K562 (cell line): ENCODE data around the gene FASTKD2. TPM values are rescaled to one million over a fixed set of nuclear protein-coding genes. Genes with fewer than 3 reads are reported as not detected.

Experiments used
- ATAC-seq: fragments of 200-7000 bp; cut with Tn5 transposase; 3 replicates; pipeline ENCODE4 v1.9.1; 2020; ENCODE audit warnings: moderate library complexity
- BruUV-seq: library from RNA; stranded (reverse); fragments of 400-500 nt; replicated peaks from 2 replicates; lab custom pipeline; 2021; lab: Mats Ljungman, UMichigan
- CTCF ChIA-PET: fragments of 300-600 bp; formaldehyde crosslinking; extraction: SDS; loops from one replicate; lab custom pipeline; 2021; ENCODE audit warnings: low intra/inter-chr PET ratio; lab: Yijun Ruan, JAX
- POLR2A ChIA-PET: fragments of 300-600, 350-650 bp; sonication (Branson Sonifier 250); formaldehyde crosslinking; extraction: SDS; loops from one replicate; lab custom pipeline; 2021; ENCODE audit warnings: antibody characterized with exemption, inconsistent platforms; lab: Yijun Ruan, JAX
- DNase-seq, 4 experiments: peaks; one replicate each; pipeline versions ENCODE4 v3.0.0 to v3.0.0-alpha.2; 2011 to 2018; ENCODE audit warnings: low spot score in 3 of 4, mixed read lengths in 3 of 4; ENCODE audit errors: extremely low read depth in 1 of 4
- FAIRE-seq: peaks from 2 replicates; lab custom pipeline; 2011; peaks lifted over from hg19 to GRCh38; lab: Jason Lieb, UNC
- H2AFZ ChIP-seq: 2 replicates; pipeline ENCODE4 v1.6.0; 2011; ENCODE audit warnings: low read depth, low read length, control low read depth, inconsistent platforms
- H3K27ac ChIP-seq: fragments of 200-600 bp; 3 replicates; pipeline ENCODE4 v1.8.0; 2011; ENCODE audit warnings: low read depth, mild to moderate bottlenecking, control low read depth, inconsistent platforms, low read length, moderate library complexity, mixed read lengths; ENCODE audit errors: extremely low read depth
- H3K27me3 ChIP-seq, 2 experiments: fragments of 300-600 bp in 1 of 2; 2 replicates in 1 of 2; 3 replicates in 1 of 2; pipeline versions ENCODE4 v1.6.0 to v1.8.0; 2011; ENCODE audit warnings: inconsistent platforms in 2 of 2, low read length in 2 of 2, mild to moderate bottlenecking in 1 of 2, mixed read lengths in 1 of 2, moderate library complexity in 1 of 2; ENCODE audit not compliant: control insufficient read depth in 2 of 2, insufficient read depth in 2 of 2
- H3K36me3 ChIP-seq: fragments of 300-600 bp; 3 replicates; pipeline ENCODE4 v1.8.0; 2011; ENCODE audit warnings: mild to moderate bottlenecking, low read length, inconsistent platforms; ENCODE audit not compliant: control insufficient read depth, insufficient read depth
- H3K4me1 ChIP-seq, 2 experiments: fragments of 200-600 bp in 1 of 2; replicated peaks in 1 of 2; 2 replicates in 1 of 2; 3 replicates in 1 of 2; pipeline versions ENCODE4 v1.5.1 to v1.8.0; 2011; ENCODE audit warnings: inconsistent platforms in 2 of 2, low read length in 2 of 2, mild to moderate bottlenecking in 1 of 2, mixed read lengths in 1 of 2, moderate library complexity in 1 of 2; ENCODE audit not compliant: control insufficient read depth in 2 of 2, insufficient read depth in 2 of 2
- H3K4me2 ChIP-seq: 2 replicates; pipeline ENCODE4 v1.6.1; 2011; ENCODE audit warnings: low read length, control low read depth, inconsistent platforms, mixed read lengths; ENCODE audit not compliant: insufficient read depth
- H3K4me3 ChIP-seq: fragments of 200-600 bp; sonication (generic), shearing (Covaris generic); 2 replicates; pipeline ENCODE4 v1.5.1; 2016; ENCODE audit warnings: control low read depth, inconsistent platforms
- H3K79me2 ChIP-seq: fragments of 200-600 bp; 3 replicates; pipeline ENCODE4 v1.8.0; 2011; ENCODE audit warnings: low read length, inconsistent platforms; ENCODE audit not compliant: control insufficient read depth, insufficient read depth
- H3K9ac ChIP-seq, 2 experiments: 2 replicates each; pipeline versions ENCODE4 v1.6.0 to v1.6.1; 2011; ENCODE audit warnings: low read depth in 2 of 2, low read length in 2 of 2, control low read depth in 1 of 2, inconsistent platforms in 1 of 2, mild to moderate bottlenecking in 1 of 2, mixed read lengths in 1 of 2; ENCODE audit not compliant: insufficient read depth in 1 of 2
- H3K9me1 ChIP-seq: one replicate; pipeline ENCODE4 v1.6.0; 2011; ENCODE audit warnings: inconsistent platforms, mild to moderate bottlenecking, low read length, moderate library complexity; ENCODE audit not compliant: control insufficient read depth, insufficient read depth
- H3K9me3 ChIP-seq: replicated peaks from 2 replicates; pipeline ENCODE4 v1.5.1; 2011; ENCODE audit warnings: low read depth, low read length, inconsistent platforms; ENCODE audit not compliant: control insufficient read depth, insufficient read depth
- H4K20me1 ChIP-seq: replicated peaks from 2 replicates; pipeline ENCODE4 v1.6.1; 2011; ENCODE audit warnings: low read length, inconsistent platforms, mixed read lengths; ENCODE audit not compliant: control insufficient read depth, insufficient read depth
- SRF ChIP-seq, 2 experiments: fragments of 250-450, 450-650 bp in 1 of 2; sonication (Bioruptor Pico) in 1 of 2; sonication (generic) in 1 of 2; formaldehyde crosslinking; IDR thresholded peaks; 2 replicates each; pipeline versions ENCODE4 v1.5.0 to v1.5.1; 2020 to 2022; ENCODE audit warnings: mild to moderate bottlenecking in 1 of 2, missing genetic modification reagents in 1 of 2
- ZNF24 ChIP-seq: fragments of 450-650 bp; IDR thresholded peaks from 2 replicates; pipeline ENCODE4 v1.6.1; 2016
- WGBS: fragments of 100-300 bp; shearing (Covaris generic); methylation state at CpG from one replicate; pipeline ENCODE4 v1.1.6; 2016; ENCODE audit warnings: low coverage, mixed read lengths; ENCODE audit not compliant: insufficient coverage; ENCODE audit errors: missing lambda C conversion rate; 5-methylcytosine and 5-hydroxymethylcytosine counted together
- in situ Hi-C: fragments of 300-500 bp; cut with MboI; formaldehyde crosslinking; loops from 4 replicates; pipeline ENCODE4 v1.15.0; 2018; ENCODE audit warnings: inconsistent platforms, mixed read lengths
- intact Hi-C: fragments of 100-400 bp; cut with micrococcal nuclease; formaldehyde crosslinking; loops from 2 replicates; pipeline ENCODE4 v1.14.2; 2022
- polyA plus RNA-seq, 8 experiments: library from polyadenylated mRNA; depleted of rRNA in 4 of 8; stranded (reverse) in 5 of 8; unstranded in 3 of 8; fragments of >200 nt; fragmentation: Nextera tagmentation in 2 of 8; fragmentation: Illumina TruSeq in 1 of 8; extraction: Ambion mirVana in 2 of 8; extraction: Trizol in 1 of 8; gene quantifications; 2 replicates each; pipeline versions ENCODE4 v1.2.1 to v1.2.3, GENCODE V29; 2011 to 2014; ENCODE audit warnings: inconsistent platforms in 1 of 8, missing spikeins in 1 of 8
- total RNA-seq, 7 experiments: library from RNA; depleted of rRNA in 6 of 7; stranded (reverse); fragments of >200 nt in 6 of 7; fragmentation: Illumina TruSeq in 2 of 7; extraction: Trizol in 2 of 7; gene quantifications; 2 replicates each; pipeline versions ENCODE4 v1.2.1 to v1.2.3, GENCODE V29; 2011 to 2021; ENCODE audit warnings: low replicate concordance in 1 of 7

The FASTKD2 gene
- total and polyA plus RNA-seq, 9 of the 15 experiments (the other 6 are each of a cell fraction or from before 2014, with no cell fraction given) = 20.8 to 90.6 (median 39.1) TPM

- TF ChIP-seq ZNF24 = no peak
- no TSS peak for BruUV-seq
- H3K9me1 ChIP-seq = no peaks in the 10 kb centered on the region
Measured at GRCh38 chr2:206823178-206823577, 57.8 kb downstream of the FASTKD2 start.

GRCh38 chr2:206824087-206824618 lies 58.7 kb downstream of the FASTKD2 start:
- ChIA-PET CTCF (no interaction called here), POLR2A (no interaction called here)
- TF ChIP-seq SRF (CRISPR knock-in tag; IDR thresholded peaks at IDR 0.05) = no peak
- H3K9ac ChIP-seq = no peak overlapping the region
- no peaks in the 10 kb centered on the region for H3K4me1 ChIP-seq
- in situ Hi-C loops = no loop called here
- no peak overlapping the region for H2AFZ ChIP-seq
- FAIRE-seq (no peak), DNase-seq (no peak), ATAC-seq (no peak)
- H3K79me2 ChIP-seq = no peaks in the 10 kb centered on the region
- H3K27ac ChIP-seq = no peak overlapping the region
- H4K20me1 ChIP-seq = no peaks in the 10 kb centered on the region
- H3K9me3 ChIP-seq = no peaks in the 10 kb centered on the region
- H3K9me1 ChIP-seq = no peaks in the 10 kb centered on the region
- H3K4me2 ChIP-seq = no peak overlapping the region
- H3K36me3 ChIP-seq = no peaks in the 10 kb centered on the region
- WGBS = 0% methylated on average over 1 of the region's 1 CpG
- H3K4me3 ChIP-seq = no peak overlapping the region
- intact Hi-C loops = no loop called here
- no TSS peak for BruUV-seq
- H3K27me3 ChIP-seq = no peaks in the 10 kb centered on the region

More at GRCh38 chr2:206823178-206823577, 57.8 kb downstream of the FASTKD2 start:
- ATAC-seq (no peak), DNase-seq (no peak), FAIRE-seq (no peak)
- CTCF ChIA-PET = no interaction called here
- H3K4me2 ChIP-seq = no peak overlapping the region
- no peak overlapping the region for H3K9ac ChIP-seq
- H3K79me2 ChIP-seq = no peaks in the 10 kb centered on the region
- H3K27me3 ChIP-seq = no peaks in the 10 kb centered on the region
- no peaks in the 10 kb centered on the region for H3K4me1 ChIP-seq
- WGBS = 5% methylated on average over 6 of the region's 6 CpGs
- POLR2A ChIA-PET = interaction anchor here (0.7 kb wide), 1 partner anchor 512 kb away, joined by 4 read pairs; no protein-coding TSS in a partner anchor
- no peak overlapping the region for H2AFZ ChIP-seq
- no peak overlapping the region for H3K27ac ChIP-seq
- in situ Hi-C loops (no loop called here), intact Hi-C loops (no loop called here)
- no peaks in the 10 kb centered on the region for H3K9me3 ChIP-seq
- no peak overlapping the region for H3K4me3 ChIP-seq
- no peaks in the 10 kb centered on the region for H3K36me3 ChIP-seq
- no peaks in the 10 kb centered on the region for H4K20me1 ChIP-seq
